ENCODE results near the gene PKDCC.

Gene PKDCC

GRCh38 chr2:42107249-42108042, 59.6 kb downstream of the PKDCC start:
- TF ChIP-seq CTCF (IDR thresholded peaks at IDR 0.05; ENCODE audit: extremely low read depth, insufficient read depth, missing control alignments) = no peak
- no peak for DNase-seq (ENCODE audit: low spot score)
- in situ Hi-C loops (cut with MboI; ENCODE audit: low pct_unique_long_range_greater_than_20kb, low sequenced_read_pairs, unreplicated experiment) = no loop called here

All from GM13977 (cell line).